ENCODE measurements around the gene RAMACL. TPM values are rescaled to one million over a fixed set of nuclear protein-coding genes. Genes with fewer than 3 reads are reported as not detected.

The RAMACL gene
- total RNA-seq, 1 experiment from 2014 or later: 0.19 TPM

- no peak for DNase-seq (ENCODE audit: low read depth)
Measured at GRCh38 chr6:166534658-166535406, 51.6 kb downstream of the RAMACL start.

- no peak for DNase-seq (ENCODE audit: low read depth)
Measured at GRCh38 chr6:166533205-166533824, 53.2 kb downstream of the RAMACL start.

Other genes starting within 250 kb of the RAMACL start
- 49.7 and 67.1 TPM in 2 replicates for gene SFT2D1, start 244.1 kb downstream of the RAMACL start, total RNA-seq (2014; rRNA removed; shearing (Covaris generic))
- gene MPC1, start 203.7 kb downstream of the RAMACL start, total RNA-seq (2014; rRNA removed; shearing (Covaris generic)): 38.4 and 39.6 TPM in 2 replicates
- gene RPS6KA2, start 40.6 kb upstream of the RAMACL start, total RNA-seq (2014; rRNA removed; shearing (Covaris generic)): 3.2 and 5.8 TPM in 2 replicates